Left kidney (tissue), 2 donors: ENCODE results near the gene RXFP1. TPM values are rescaled to one million over a fixed set of nuclear protein-coding genes. Genes with fewer than 3 reads are reported as not detected.
"Not testable (repeated sequence)": the region's sequence is repeated elsewhere in the genome, so short reads cannot be mapped to it uniquely, and the experiment has no call there.

Experiments used
- DNase-seq: peaks from one replicate; pipeline ENCODE4 v3.0.0-alpha.2; 2013
- polyA plus RNA-seq: library from polyadenylated mRNA; unstranded; fragments of 120-200 nt; gene quantifications from one replicate; pipeline ENCODE4 v1.2.1, GENCODE V29; 2013; ENCODE audit not compliant: insufficient read length

Gene RXFP1
- polyA plus RNA-seq, 1 donor = 0.37 TPM

DNA sequence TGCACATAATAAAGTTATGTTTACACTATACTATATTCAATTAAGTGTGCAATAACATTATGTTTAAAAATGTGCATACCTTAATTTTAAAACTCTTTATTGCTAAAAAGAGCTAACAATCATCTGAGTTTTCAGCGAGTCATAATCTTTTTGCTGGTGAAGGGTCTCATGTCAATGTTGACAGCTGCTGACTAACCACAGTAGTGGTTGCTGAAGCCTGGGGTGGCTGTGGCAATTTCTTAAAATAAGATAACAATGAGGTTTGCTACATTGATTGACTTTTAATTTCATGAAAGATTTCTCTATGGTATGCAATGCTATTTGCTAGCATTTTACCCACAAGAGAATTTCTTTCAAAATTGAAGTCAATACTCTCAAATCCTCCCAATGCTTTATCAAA, 91.4 kb downstream of the RXFP1 start:
- DNase-seq = no peak

DNA sequence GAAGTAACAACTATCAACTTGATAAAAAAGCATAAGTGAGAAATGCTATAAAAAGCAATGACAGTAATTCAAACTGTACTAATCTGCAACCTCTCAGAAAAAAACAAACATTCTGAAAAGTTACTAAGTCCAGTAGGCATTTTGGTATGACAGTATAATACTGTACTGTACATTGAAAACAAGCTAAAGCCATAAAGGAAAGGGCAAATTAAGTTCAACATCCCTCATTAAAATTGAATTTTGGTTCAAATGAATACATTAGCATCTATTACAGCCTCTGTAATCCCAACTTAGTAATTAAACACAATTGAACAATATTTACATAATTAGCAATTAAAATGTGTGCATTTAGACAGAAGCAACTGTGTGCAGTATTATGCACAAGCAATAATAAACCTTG, 96.3 kb downstream of the RXFP1 start:
- DNase-seq = no peak

DNA sequence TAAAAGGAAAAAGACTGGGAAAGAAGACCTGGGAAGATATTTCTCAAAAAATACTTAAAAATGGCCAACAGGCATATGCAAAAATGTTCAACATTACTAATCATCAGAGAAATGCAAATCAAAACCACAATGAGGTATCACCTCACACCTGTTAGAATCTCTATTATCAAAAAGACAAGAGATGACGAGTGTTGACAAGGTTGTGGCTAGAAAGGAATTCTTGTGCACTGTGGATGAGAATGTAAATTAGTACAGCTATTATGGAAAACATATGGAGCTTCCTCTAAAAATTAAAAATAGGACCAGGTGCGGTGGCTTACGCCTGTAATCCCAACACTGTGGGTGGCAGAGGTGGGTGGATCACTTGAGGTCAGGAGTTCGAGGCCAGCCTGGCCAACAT, 100.0 kb downstream of the RXFP1 start:
- DNase-seq = no peak

DNA sequence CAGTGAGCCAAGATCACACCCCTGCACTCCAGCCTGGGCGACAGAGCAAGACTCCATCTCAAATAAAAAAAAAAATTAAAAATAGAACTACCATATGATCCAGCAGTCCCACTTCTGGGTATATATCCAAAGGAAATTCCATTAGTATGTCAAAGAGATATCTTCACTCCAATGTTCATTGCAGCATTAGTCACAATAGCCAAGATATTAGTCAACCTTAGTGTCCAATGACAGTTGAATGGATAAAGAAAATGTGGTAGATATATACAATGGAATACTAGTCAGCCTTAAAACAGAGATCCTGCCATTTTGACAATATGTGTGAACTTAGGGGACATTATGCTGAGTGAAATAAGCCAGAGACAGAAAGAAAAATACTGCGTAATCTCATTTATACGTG, 100.6 kb downstream of the RXFP1 start:
- no peak for DNase-seq

DNA sequence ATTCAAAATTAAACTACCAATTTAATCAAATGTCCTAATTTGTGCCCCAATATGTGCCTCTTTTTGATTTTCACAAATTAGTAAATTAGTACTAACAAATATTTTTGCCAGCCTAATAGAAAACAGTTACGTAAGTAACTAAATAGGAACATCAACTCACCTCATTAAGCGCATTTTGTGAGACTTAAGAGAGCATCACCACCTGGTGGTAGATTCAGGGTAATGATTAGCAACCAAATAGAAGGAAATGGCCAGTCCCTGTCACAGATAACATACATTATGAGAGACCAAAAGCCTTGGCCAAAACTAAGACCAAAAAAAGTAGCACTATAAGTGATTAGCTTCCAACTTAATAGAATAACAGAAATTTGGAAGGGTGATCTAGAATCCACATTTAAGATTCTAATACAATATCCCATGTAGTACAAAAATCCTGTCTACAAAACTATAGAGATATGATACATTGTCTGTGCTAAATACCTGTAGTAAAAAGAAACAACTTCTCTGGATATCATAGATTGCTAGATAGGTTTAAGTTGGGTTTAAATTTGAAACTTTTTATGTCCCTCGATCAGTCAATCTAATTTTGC, 103.3 kb downstream of the RXFP1 start:
- DNase-seq = peak; percentile 24

DNA sequence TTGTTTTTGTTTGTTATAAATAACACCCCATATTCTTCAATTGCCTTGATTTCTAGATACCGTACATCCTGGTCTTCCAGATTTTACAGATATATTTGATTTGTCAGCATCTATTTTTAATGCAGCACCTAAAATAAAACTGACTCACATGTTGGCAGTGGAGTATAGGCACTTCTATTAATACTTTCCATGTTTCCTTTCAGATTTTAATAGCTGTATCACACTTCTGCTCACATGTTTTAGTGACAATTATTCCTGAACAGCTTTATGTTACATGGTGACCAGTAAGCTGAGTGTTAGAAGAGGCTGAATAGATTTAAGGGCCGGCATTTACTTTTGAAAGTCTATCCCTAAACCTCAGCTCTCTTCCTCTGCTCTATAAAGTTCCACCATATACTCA, 103.9 kb downstream of the RXFP1 start:
- no peak for DNase-seq

DNA sequence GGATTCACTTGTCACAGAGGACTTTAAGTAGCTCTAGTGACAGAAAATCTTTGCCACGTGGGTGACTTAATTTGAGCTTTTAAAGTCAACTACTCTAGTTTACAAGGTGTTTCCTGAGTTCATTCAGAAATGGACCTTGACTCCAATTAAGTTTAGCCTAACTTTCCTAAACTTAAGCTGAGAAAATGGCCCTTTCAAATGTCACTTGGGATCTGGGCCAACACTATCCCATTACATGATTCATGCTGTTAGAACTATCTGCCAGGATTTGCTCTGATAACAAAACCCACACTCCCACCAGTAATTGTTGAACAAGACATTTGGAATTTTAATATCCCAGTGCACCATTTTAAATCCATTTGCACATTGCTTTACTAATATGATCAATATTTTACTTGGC, 109.2 kb downstream of the RXFP1 start:
- DNase-seq = no peak

DNA sequence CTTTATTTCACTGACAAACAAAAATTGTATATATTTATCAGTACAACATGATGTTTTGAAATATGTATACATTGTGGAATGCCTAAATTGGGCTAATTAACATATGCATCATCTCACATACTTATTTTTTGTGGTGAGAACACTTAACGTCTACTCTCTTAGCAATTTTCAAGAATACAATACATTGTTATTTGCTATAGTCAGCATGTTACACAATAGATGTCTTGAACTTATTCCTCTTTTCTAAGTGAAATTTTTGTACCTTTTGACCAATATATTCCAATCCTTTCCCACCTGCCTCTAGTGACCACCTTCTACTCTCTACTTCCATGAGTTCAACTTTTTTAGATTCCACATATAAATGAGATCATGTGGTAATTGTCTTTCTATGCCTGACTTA, 114.9 kb downstream of the RXFP1 start:
- no peak for DNase-seq

DNA sequence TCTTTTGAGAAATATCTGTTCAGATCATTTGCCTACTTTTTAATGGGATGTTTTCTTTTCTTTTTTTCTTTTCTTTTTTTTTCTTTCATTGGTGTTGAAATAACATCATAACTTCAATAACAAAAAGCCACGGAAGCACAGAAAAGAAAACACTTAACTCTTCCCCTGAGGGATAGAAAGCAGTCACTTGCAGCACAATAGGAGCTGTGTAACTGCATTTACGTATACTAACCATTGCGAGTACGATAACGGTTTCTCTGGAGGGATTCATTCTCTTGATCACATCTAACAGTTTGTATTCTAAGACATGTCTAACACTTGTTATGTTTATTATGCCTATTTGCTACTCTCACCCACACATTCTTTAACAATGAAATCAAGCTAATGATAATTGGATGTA, 122.7 kb downstream of the RXFP1 start:
- no peak for DNase-seq

DNA sequence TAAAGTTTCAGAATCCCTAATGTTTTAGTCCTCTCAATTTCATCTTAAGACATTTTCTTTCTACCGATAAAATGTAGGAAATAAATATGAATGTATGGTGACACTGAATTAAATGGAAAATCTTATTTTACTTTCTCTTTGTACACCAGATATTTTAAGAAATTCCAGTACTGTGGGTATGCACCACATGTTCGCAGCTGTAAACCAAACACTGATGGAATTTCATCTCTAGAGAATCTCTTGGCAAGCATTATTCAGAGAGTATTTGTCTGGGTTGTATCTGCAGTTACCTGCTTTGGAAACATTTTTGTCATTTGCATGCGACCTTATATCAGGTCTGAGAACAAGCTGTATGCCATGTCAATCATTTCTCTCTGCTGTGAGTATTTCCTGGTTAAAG, 123.1 kb downstream of the RXFP1 start:
- no peak for DNase-seq

DNA sequence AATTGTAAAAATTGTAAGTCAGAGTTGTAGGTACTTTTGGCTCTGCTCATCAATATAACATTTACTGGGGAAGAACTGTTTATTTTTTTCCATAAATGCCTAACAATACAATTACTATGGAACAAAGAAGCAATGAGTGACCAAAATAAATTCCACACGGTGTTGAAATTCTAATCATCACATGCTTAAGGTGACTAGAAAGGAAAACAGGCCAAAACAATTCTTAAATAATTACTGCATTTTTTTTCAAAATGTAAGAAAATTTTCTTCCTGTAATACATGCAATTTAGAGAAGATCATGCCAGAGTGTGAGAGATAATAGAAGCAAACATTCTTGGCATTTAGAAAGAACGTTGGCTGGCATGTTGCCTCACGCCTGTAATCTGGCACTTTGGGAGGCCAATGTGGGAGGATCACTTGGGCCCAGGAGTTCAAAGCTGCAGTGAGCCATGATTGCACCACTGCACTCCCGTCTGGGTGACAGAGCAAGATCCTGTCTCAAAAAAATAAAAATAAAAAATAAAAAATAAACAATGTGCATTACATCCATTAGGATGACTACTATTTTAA, 127.5 kb downstream of the RXFP1 start:
- no peak for DNase-seq

DNA sequence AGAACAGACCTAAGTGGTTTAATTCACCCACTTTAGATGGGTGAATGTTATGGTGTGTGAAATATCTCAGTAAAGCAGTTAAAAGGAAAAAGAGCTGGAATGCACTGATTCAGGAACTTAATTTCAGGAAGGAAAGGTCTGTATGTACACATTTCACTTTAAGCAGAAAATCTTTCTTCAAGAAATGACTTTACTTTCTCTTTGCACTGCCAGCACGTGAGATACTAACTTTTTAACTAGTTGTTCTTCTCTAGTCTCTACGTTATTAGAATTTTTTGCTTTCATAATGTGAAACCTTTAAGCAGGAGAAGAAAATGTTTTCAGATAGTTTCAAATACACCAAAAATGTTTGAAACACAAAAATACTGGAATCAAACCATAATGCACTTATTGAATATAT, 131.2 kb downstream of the RXFP1 start:
- DNase-seq = no peak

DNA sequence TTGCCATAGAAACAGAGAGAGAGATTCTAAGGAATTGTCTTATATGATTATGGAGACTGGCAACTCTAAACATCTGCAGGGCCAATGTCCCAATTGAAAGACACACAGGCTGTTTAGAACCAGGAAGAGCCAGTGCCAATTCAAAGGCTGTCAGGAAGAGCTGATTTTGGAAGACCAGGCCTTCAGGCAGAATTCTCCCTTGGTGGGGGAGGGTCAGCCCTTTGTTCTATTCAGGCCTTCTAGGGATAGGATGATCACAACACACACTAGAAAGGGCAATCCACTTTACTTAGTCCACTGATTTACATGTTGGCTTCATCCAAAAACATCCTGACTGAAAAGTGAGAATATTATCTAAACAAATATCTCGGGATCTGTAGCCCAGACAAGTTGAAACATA, 134.8 kb downstream of the RXFP1 start:
- DNase-seq = no peak

DNA sequence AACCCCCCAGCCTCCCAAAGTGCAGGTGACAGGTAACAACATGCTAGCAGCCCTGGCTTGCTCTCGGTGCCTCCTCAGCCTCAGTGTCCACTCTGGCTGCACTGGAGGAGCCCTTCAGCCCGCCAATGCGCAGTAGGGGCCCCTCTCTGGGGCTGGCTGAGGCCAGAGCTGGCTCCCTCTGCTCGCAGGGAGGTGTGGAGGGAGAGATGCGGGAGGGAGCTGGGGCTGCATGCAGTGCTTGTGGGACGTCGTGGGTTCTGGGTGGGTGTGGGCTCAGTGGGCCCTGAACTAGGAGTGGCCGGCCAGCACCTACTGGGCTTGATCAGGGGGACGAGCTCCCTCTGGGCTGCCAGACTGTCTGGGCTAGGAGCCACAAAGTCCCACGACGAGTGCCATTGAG, 135.6 kb downstream of the RXFP1 start:
- no peak for DNase-seq

DNA sequence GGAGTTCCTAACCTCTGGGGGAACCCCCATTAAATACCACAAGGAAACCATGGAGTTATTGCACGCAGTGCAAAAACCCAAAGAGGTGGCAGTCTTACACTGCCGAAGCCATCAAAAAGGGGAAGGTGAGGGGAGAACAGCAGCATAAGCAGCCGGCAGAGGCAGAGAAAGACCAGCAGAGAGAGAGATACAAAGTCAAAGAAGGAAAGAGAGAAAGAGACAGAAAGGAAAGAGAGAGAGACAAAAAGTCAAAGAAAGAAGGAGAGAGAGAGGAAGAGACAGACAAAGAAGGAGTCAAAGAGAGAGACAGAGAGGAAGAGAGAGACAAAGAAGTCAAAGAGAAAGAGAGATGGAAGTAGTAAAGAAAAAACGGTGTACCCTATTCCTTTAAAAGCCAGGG, 141.6 kb downstream of the RXFP1 start:
- not testable (repeated sequence) for DNase-seq

DNA sequence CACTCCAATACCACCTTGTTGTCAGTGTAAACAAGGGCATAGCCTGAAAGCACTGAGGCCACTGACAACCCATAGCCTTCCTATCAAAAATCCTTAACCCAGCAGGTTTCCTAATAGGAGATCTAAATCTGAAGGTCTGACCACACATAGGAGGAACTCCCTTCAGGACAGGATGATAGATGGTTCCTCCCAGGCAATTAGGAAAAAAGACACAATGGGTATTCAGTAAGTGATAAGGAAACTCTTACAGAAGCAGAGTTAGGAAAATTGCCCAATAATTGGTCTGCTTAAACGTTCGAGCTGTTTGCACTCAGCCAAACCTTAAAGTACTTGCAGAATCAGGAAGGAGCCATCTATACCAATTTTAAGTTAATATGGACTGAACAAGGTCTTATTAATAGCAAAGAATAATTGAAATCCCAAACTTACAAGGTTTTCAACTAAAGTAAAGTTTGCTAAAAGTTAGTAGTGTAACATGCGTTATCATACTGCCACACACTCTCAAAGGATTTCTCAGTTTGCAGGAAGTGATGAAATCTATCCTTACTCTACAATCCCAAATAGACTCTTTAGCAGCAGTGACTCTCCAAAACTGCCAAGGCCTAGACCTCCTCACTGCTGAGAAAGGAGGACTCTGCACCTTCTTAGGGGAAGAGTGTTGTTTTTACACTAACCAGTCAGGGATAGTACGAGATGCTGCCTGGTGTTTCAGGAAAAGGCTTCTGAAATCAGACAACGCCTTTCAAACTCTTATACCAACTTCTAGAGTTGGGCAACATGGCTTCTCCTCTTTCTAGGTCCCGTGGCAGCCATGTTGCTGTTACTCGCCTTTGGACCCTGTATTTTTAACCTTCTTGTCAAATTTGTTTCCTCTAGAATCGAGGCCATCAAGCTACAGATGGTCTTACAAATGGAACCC, 142.3 kb downstream of the RXFP1 start:
- not testable (repeated sequence) for DNase-seq

DNA sequence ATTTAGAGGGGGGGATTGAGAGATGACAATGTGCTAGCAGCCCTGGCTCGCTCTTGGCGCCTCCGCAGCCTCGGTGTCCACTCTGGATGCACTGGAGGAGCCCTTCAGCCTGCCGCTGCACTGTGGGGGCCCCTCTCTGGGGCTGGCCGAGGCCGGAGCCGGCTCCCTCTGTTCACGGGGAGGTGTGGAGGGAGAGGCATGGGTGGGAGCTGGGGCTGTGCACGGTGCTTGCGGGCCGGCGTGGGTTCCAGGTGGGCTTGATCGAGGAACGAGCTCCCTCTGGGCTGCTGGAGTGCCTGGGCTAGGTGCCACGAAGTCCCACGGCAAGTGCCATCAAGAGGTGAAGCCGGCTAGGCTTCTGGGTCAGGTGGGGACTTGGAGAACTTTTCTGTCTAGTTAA, 143.1 kb downstream of the RXFP1 start:
- DNase-seq = no peak

DNA sequence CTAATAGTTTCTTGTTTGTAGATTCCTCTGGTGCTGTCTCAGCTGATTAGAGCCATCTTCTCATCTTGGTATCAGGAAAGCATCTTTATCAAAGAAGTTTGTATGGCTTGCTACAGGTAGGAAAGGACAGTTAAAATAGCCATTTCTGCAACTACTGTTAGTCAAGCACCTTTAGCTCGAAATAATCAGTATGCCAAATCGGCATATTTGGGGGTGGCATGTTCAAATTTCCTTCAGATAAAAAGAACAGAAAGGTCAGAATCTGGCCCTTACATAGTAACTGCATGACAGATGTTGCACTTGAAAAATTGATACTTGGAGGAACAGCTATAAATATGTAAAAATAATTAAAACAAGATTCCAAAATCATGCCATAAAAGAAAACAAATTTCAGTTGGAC, 145.2 kb downstream of the RXFP1 start:
- DNase-seq = no peak

DNA sequence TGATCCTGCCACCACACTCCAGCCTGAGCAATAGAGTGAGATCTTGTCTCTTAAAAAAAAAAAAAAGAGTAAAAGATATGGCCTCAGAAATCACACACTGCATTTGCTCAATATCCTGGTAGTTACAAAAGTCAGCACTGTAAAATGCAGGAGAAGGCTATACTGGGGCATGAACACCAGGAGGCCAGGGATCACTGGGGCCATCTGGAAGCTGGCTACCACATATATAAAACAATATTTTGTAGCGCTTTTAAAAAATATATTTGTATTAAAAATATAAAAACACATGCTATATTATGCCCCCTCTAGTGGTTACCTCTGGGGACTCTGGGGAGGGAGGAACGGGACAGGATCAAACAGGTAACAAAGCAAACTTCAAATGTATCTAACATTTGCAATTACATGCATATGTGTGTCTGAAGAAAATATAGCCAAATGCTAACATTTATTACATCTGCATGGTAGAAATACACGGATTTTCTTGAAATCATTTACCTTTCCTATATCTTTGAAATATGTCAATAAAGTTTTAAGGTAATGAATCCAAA, 146.0 kb downstream of the RXFP1 start:
- DNase-seq = no peak

DNA sequence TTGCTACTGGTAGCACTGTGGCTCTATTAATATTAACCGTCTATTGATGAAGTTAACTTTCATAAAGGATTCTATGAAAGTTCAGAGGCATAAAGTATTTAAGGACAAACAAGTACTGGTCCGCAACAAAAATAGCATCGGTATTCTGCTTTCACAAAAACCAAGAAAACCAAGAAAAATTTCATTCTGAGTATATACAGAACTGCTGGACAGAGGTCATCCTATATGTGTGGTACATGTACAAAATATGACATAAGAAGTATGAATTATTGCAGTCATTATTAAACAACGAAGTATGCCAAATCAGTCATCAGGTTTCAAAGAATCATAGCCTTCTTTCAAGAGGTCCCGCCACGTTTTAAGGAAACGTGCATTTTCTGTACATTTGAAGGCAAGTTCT, 147.6 kb downstream of the RXFP1 start:
- no peak for DNase-seq

DNA sequence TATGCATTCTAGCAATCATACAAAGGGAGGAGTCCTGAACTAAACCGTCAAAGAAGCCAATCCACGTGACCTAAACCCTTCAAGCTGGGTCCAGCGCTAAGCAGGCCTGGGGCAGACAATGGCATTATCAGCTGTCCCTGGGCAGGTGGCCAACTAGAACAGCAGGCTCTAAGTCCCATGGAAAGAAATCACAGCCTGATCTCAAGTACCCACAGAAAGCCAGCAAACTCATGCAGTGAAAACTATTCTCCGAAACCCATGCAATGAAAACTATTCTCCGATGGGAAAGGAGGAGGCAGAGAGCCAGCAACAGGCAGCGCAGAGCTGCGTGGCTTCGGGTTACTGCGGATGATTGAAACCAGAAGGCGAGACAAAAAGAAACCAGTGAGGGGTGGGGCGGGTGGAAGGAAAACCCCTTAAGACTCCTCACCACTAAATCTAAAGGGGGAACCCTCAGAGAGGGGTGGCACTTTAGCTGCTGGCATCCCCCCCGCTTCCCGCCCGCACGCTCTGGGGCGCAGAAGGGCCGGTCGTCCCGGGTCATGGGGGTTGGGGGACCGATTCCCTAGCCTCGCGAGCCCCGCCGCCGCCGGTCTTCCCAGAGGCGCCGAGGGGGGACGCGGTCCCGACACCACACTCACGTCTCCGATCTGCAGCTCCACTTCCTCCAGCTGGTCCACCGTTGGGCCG, 149.4 kb downstream of the RXFP1 start:
- DNase-seq = peak; percentile 71

DNA sequence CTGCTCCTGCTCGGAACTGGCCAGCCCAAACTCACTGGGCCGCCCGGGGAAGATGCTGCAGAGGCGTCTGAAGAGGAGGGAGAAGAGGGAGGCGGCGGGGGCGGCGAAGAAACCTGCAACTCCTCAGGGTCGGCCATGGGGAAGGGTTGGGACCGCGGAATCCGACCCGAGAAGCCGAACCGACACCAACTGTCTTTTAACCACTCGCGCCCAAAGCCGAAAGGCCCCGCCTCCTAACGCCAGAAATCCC, 149.9 kb downstream of the RXFP1 start, which contains the start of gene C4orf46:
Gene C4orf46, minus strand, starts transcription at position 223 of the 250 bp plus-strand sequence. Its CDS starts 86 bp downstream, at position 137.
- no peak for DNase-seq
